HepG2 (cell line): ENCODE data around the gene PRSS27. TPM values are rescaled to one million over a fixed set of nuclear protein-coding genes. Genes with fewer than 3 reads are reported as not detected.
A peak's percentile ranks its signal among the peaks of the same experiment; 100 is the strongest.

Experiments
- CBFB ChIP-seq: sonication (generic); formaldehyde crosslinking; IDR thresholded peaks from 2 replicates; pipeline ENCODE4 v1.4.0; 2020; ENCODE audit warnings: missing genetic modification reagents
- DDIT3 ChIP-seq: sonication (generic); formaldehyde crosslinking; IDR thresholded peaks from 2 replicates; pipeline ENCODE4 v1.4.0; 2020; ENCODE audit warnings: mild to moderate bottlenecking, missing genetic modification reagents
- FOXA3 ChIP-seq: IDR thresholded peaks from 2 replicates; pipeline ENCODE4 v1.6.1; 2016; ENCODE audit warnings: missing genetic modification reagents, missing compliant biosample characterization
- HMG20A ChIP-seq: IDR thresholded peaks from 2 replicates; pipeline ENCODE4 v1.6.1; 2016; ENCODE audit warnings: borderline replicate concordance
- NFRKB ChIP-seq: fragments of 450-650 bp; IDR thresholded peaks from 2 replicates; pipeline ENCODE4 v1.6.1; 2017
- RFXANK ChIP-seq: IDR thresholded peaks from 2 replicates; pipeline ENCODE4 v1.6.1; 2016
- SIX1 ChIP-seq: sonication (generic); formaldehyde crosslinking; IDR thresholded peaks from 2 replicates; pipeline ENCODE4 v1.4.0; 2020; ENCODE audit warnings: missing genetic modification reagents, borderline replicate concordance
- SMARCC2 ChIP-seq: fragments of 450-650 bp; IDR thresholded peaks from 2 replicates; pipeline ENCODE4 v1.6.1; 2017; ENCODE audit warnings: antibody characterized with exemption, mild to moderate bottlenecking
- SP1 ChIP-seq, 2 experiments: fragments of 450-650 bp in 1 of 2; sonication (generic) in 1 of 2; formaldehyde crosslinking in 1 of 2; IDR thresholded peaks; 2 replicates each; pipeline versions ENCODE4 v1.4.0 to v1.6.1; 2016 to 2020; ENCODE audit warnings: missing genetic modification reagents in 1 of 2
- TEAD3 ChIP-seq: optimal IDR thresholded peaks from 2 replicates; pipeline ENCODE3; 2016; ENCODE audit warnings: borderline replicate concordance
- ZBTB25 ChIP-seq: IDR thresholded peaks from 2 replicates; pipeline ENCODE4 v1.6.1; 2018; ENCODE audit warnings: missing genetic modification reagents
- ZFP91 ChIP-seq: sonication (generic); formaldehyde crosslinking; IDR thresholded peaks from 2 replicates; pipeline ENCODE4 v1.9.0; 2022; ENCODE audit warnings: missing genetic modification reagents, mild to moderate bottlenecking, borderline replicate concordance
- ZKSCAN1 ChIP-seq: fragments of 150-350 bp; IDR thresholded peaks from 2 replicates; pipeline ENCODE4 v1.6.1; 2014; ENCODE audit warnings: low read length
- ZKSCAN5 ChIP-seq: sonication (generic); formaldehyde crosslinking; IDR thresholded peaks from 2 replicates; pipeline ENCODE4 v1.5.1; 2020; ENCODE audit warnings: mild to moderate bottlenecking, missing genetic modification reagents
- ZNF367 ChIP-seq: sonication (generic); formaldehyde crosslinking; IDR thresholded peaks from 2 replicates; pipeline ENCODE4 v1.4.0; 2020; ENCODE audit warnings: missing genetic modification reagents, borderline replicate concordance
- ZNF432 ChIP-seq: sonication (generic); formaldehyde crosslinking; IDR thresholded peaks from 2 replicates; pipeline ENCODE4 v1.5.0; 2020; ENCODE audit warnings: missing genetic modification reagents, mild to moderate bottlenecking, borderline replicate concordance
- ZNF550 ChIP-seq: sonication (generic); formaldehyde crosslinking; IDR thresholded peaks from 2 replicates; pipeline ENCODE4 v1.4.0; 2020; ENCODE audit warnings: mild to moderate bottlenecking, missing genetic modification reagents, borderline replicate concordance
- ZNF570 ChIP-seq: sonication (generic); formaldehyde crosslinking; IDR thresholded peaks from 2 replicates; pipeline ENCODE4 v1.4.0; 2020; ENCODE audit warnings: mild to moderate bottlenecking, missing genetic modification reagents, borderline replicate concordance
- ZNF619 ChIP-seq: sonication (generic); formaldehyde crosslinking; IDR thresholded peaks from 2 replicates; pipeline ENCODE4 v1.4.0; 2020; ENCODE audit warnings: mild to moderate bottlenecking, missing genetic modification reagents
- ZNF720 ChIP-seq: sonication (generic); formaldehyde crosslinking; IDR thresholded peaks from 2 replicates; pipeline ENCODE4 v1.4.0; 2020; ENCODE audit warnings: missing genetic modification reagents
- ZUFSP ChIP-seq: sonication (generic); formaldehyde crosslinking; IDR thresholded peaks from 2 replicates; pipeline ENCODE4 v1.9.0; 2021; ENCODE audit warnings: missing genetic modification reagents, mild to moderate bottlenecking, borderline replicate concordance
- polyA plus RNA-seq, 8 experiments: library from polyadenylated mRNA; depleted of rRNA in 3 of 8; stranded (reverse) in 7 of 8; unstranded in 1 of 8; fragments of >200 nt; fragmentation: Illumina TruSeq in 4 of 8; extraction: Trizol in 4 of 8; gene quantifications; 2 replicates each; pipeline versions ENCODE4 v1.2.1 to v1.2.3, GENCODE V29; 2011 to 2016; ENCODE audit warnings: low read depth in 4 of 8, missing spikeins in 1 of 8, mixed read lengths in 1 of 8; ENCODE audit not compliant: insufficient read depth in 1 of 8
- total RNA-seq, 5 experiments: library from RNA; depleted of rRNA; stranded (reverse); fragments of >200 nt; fragmentation: Illumina TruSeq; extraction: Trizol; gene quantifications; 2 replicates each; pipeline ENCODE4 v1.2.3, GENCODE V29; 2016; ENCODE audit warnings: low read depth in 1 of 5

PRSS27 gene
- total and polyA plus RNA-seq, 2 of the 13 experiments (the other 11 are each of a cell fraction or from before 2014, with no cell fraction given) = 0.20 to 0.73 TPM

GRCh38 chr16:2720719-2721633 lies 952 bp upstream of the PRSS27 start (continued):
- TF ChIP-seq ZFP91 = no peak
- no peak for TF ChIP-seq ZNF570 (CRISPR knock-in tag)
- no peak for TF ChIP-seq ZKSCAN5
- TF ChIP-seq SMARCC2 = no peak
- TF ChIP-seq ZBTB25 (CRISPR knock-in tag) = peak; percentile 100
- no peak for TF ChIP-seq ZNF619 (CRISPR knock-in tag)
- TF ChIP-seq ZNF367 = no peak
- TF ChIP-seq CBFB (CRISPR knock-in tag) = 0 out of 2 replicates have a peak, but pooled peaks have one; percentile 70
- no peak for TF ChIP-seq HMG20A
- TF ChIP-seq ZKSCAN1 = no peak
- TF ChIP-seq SP1 (IDR thresholded peaks at IDR 0.05) = no peak
- TF ChIP-seq SP1 (CRISPR knock-in tag; IDR thresholded peaks at IDR 0.05) = peak; percentile 87
- no peak for TF ChIP-seq ZUFSP (CRISPR knock-in tag)
- TF ChIP-seq NFRKB = no peak
- no peak; the same call in 1 of the 2 replicates for TF ChIP-seq RFXANK
- TF ChIP-seq ZNF550 (CRISPR knock-in tag) = no peak
- TF ChIP-seq TEAD3 (CRISPR knock-in tag) = peak; percentile 13
- no peak for TF ChIP-seq ZNF720
- TF ChIP-seq SIX1 (CRISPR knock-in tag) = no peak
- TF ChIP-seq FOXA3 (CRISPR knock-in tag) = peak; percentile 46; the same call in 1 of the 2 replicates
- no peak for TF ChIP-seq DDIT3
- no peak for TF ChIP-seq ZNF432
